ENCODE data around the gene CBY3. TPM values are rescaled to one million over a fixed set of nuclear protein-coding genes. Genes with fewer than 3 reads are reported as not detected.

CBY3 gene
- total and polyA plus RNA-seq, 2 of the 13 experiments (the other 11 are each of a cell fraction or from before 2014, with no cell fraction given) = not detected

GRCh38 chr5:179679014-179679674 lies 1.7 kb downstream of the CBY3 start:
- no peak for ATAC-seq
- Histone ChIP-seq H3K36me3 (replicated peaks in 1 of 2; ENCODE audit: control insufficient read depth in 1 of 2, insufficient read depth in 2 of 2, low read length in 2 of 2) (no peaks in the 10 kb centered on the region), H3K4me2 (ENCODE audit: low read depth, low read length) (peak overlapping the region; percentile 60), H3K4me3 (replicated peaks in 1 of 3; ENCODE audit: insufficient read depth in 1 of 3, low read depth in 2 of 3, low read length in 3 of 3) (peak overlapping the region in 1 of 3 experiments; percentile 91; a peak in 1 of 6 replicates), H2AFZ (ENCODE audit: low read length) (no peak overlapping the region), H3K9ac (ENCODE audit: insufficient read depth, low read depth, low read length) (peak overlapping the region; percentile 94), H3K27me3 (ENCODE audit: control insufficient read depth in 1 of 2, insufficient read depth in 2 of 2, low read length in 2 of 2) (no peaks in the 10 kb centered on the region; a peak in 1 of 5 replicates), H3K4me1 (ENCODE audit: insufficient read depth, low read length) (peaks cover 70% of the 10 kb centered on the region), H3K27ac (ENCODE audit: extremely low read length, insufficient read depth, low read length) (peak overlapping the region; percentile 87), H3K9me3 (ENCODE audit: low read length) (no peaks in the 10 kb centered on the region), H4K20me1 (ENCODE audit: insufficient read depth, low read length) (no peaks in the 10 kb centered on the region), H3K79me2 (ENCODE audit: insufficient read depth, low read length) (peaks cover 24% of the 10 kb centered on the region)
- in situ Hi-C loops (cut with HindIII; ENCODE audit: extremely low pct_ligation_motif_present, low pct_unique_long_range_greater_than_20kb) = no loop called here
- WGBS (ENCODE audit: low lambda C conversion rate) = 97% methylated on average over 36 of the region's 41 CpGs
- no peak for FAIRE-seq
- intact Hi-C loops (cut with micrococcal nuclease; ENCODE audit: unreplicated experiment) = no loop called here
- TSS peak; percentile 62 for BruUV-seq (replicated peaks)
- no peak for DNase-seq (ENCODE audit: low spot score)
- POLR2A ChIA-PET = interaction anchor here (1.3 to 3.3 kb wide), 5 partner anchors 18 to 129 kb away, joined by 4 to 42 read pairs (median 14); partner anchors contain the start of genes CANX, HNRNPH1, MAML1 and RUFY1
- CTCF ChIA-PET (ENCODE audit: low intra/inter-chr PET ratio, low total read pairs) = no interaction called here
- TF ChIP-seq PPARG (CRISPR knock-in tag; conservative IDR thresholded peaks at IDR 0.05) (no peak), NFKB2 (CRISPR knock-in tag; IDR thresholded peaks at IDR 0.05; ENCODE audit: borderline replicate concordance) (no peak), ZNF761 (CRISPR knock-in tag; conservative IDR thresholded peaks at IDR 0.05) (no peak), ZBTB46 (CRISPR knock-in tag; IDR thresholded peaks at IDR 0.05; ENCODE audit: borderline replicate concordance) (no peak), PRPF4 (IDR thresholded peaks at IDR 0.05; ENCODE audit: low read depth, low read length, poor library complexity, severe bottlenecking) (peak; percentile 13), SOX6 (IDR thresholded peaks at IDR 0.05) (no peak), SOX6 (CRISPR knock-in tag; IDR thresholded peaks at IDR 0.05) (no peak), ZNF776 (CRISPR knock-in tag; IDR thresholded peaks at IDR 0.05) (0 out of 2 replicates have a peak, but pooled peaks have one; percentile 20), ATF3 (CRISPR knock-in tag; IDR thresholded peaks at IDR 0.05) (no peak), PTBP1 (IDR thresholded peaks at IDR 0.05; ENCODE audit: low read depth, low read length, poor library complexity, severe bottlenecking) (no peak), GLI4 (CRISPR knock-in tag; IDR thresholded peaks at IDR 0.05; ENCODE audit: borderline replicate concordance) (no peak), ZNF546 (CRISPR knock-in tag; conservative IDR thresholded peaks at IDR 0.05) (no peak)
- TF ChIP-seq, protein P1, sequence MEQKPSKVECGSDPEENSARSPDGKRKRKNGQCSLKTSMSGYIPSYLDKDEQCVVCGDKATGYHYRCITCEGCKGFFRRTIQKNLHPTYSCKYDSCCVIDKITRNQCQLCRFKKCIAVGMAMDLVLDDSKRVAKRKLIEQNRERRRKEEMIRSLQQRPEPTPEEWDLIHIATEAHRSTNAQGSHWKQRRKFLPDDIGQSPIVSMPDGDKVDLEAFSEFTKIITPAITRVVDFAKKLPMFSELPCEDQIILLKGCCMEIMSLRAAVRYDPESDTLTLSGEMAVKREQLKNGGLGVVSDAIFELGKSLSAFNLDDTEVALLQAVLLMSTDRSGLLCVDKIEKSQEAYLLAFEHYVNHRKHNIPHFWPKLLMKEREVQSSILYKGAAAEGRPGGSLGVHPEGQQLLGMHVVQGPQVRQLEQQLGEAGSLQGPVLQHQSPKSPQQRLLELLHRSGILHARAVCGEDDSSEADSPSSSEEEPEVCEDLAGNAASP (CRISPR knock-in tag; IDR thresholded peaks at IDR 0.05; ENCODE audit: borderline replicate concordance) = no peak
- TF ChIP-seq, protein P2, sequence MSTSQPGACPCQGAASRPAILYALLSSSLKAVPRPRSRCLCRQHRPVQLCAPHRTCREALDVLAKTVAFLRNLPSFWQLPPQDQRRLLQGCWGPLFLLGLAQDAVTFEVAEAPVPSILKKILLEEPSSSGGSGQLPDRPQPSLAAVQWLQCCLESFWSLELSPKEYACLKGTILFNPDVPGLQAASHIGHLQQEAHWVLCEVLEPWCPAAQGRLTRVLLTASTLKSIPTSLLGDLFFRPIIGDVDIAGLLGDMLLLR (CRISPR knock-in tag; IDR thresholded peaks at IDR 0.05) = 0 out of 2 replicates have a peak, but pooled peaks have one; percentile 2
- TF ChIP-seq, protein P3, sequence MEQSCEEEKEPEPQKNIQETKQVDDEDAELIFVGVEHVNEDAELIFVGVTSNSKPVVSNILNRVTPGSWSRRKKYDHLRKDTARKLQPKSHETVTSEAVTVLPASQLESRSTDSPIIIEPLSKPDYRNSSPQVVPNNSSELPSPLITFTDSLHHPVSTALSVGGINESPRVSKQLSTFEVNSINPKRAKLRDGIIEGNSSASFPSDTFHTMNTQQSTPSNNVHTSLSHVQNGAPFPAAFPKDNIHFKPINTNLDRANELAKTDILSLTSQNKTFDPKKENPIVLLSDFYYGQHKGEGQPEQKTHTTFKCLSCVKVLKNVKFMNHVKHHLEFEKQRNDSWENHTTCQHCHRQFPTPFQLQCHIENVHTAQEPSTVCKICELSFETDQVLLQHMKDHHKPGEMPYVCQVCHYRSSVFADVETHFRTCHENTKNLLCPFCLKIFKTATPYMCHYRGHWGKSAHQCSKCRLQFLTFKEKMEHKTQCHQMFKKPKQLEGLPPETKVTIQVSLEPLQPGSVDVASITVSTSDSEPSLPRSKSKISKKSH (CRISPR knock-in tag; IDR thresholded peaks at IDR 0.05; ENCODE audit: borderline replicate concordance) = no peak
- TF ChIP-seq, protein P4, sequence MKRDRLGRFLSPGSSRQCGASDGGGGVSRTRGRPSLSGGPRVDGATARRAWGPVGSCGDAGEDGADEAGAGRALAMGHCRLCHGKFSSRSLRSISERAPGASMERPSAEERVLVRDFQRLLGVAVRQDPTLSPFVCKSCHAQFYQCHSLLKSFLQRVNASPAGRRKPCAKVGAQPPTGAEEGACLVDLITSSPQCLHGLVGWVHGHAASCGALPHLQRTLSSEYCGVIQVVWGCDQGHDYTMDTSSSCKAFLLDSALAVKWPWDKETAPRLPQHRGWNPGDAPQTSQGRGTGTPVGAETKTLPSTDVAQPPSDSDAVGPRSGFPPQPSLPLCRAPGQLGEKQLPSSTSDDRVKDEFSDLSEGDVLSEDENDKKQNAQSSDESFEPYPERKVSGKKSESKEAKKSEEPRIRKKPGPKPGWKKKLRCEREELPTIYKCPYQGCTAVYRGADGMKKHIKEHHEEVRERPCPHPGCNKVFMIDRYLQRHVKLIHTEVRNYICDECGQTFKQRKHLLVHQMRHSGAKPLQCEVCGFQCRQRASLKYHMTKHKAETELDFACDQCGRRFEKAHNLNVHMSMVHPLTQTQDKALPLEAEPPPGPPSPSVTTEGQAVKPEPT (CRISPR knock-in tag; IDR thresholded peaks at IDR 0.05; ENCODE audit: low read depth) = no peak

All from HepG2 (cell line).